NCI-H2171 (cell line): ENCODE data around the gene ZBED6.
A peak's percentile ranks its signal among the peaks of the same experiment; 100 is the strongest.
"Not testable (repeated sequence)": the region's sequence is repeated elsewhere in the genome, so short reads cannot be mapped to it uniquely, and the experiment has no call there.

Source experiments
- DNase-seq: peaks from one replicate; lab custom pipeline; 2025; lab: John Stamatoyannopoulos, UW

ZBED6 gene, protein sequence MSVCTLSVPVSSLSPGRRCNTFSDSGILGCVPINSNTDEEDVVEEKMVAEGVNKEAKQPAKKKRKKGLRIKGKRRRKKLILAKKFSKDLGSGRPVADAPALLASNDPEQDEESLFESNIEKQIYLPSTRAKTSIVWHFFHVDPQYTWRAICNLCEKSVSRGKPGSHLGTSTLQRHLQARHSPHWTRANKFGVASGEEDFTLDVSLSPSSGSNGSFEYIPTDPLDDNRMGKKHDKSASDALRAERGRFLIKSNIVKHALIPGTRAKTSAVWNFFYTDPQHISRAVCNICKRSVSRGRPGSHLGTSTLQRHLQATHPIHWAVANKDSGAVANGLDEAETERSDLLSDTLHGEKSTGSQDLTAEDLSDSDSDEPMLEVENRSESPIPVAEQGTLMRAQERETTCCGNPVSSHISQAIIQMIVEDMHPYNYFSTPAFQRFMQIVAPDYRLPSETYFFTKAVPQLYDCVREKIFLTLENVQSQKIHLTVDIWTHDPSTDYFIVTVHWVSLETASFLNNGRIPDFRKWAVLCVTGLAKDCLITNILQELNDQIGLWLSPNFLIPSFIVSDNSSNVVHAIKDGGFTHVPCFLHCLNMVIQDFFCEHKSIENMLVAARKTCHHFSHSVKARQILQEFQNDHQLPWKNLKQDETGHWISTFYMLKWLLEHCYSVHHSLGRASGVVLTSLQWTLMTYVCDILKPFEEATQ (N-terminal part only)

DNA sequence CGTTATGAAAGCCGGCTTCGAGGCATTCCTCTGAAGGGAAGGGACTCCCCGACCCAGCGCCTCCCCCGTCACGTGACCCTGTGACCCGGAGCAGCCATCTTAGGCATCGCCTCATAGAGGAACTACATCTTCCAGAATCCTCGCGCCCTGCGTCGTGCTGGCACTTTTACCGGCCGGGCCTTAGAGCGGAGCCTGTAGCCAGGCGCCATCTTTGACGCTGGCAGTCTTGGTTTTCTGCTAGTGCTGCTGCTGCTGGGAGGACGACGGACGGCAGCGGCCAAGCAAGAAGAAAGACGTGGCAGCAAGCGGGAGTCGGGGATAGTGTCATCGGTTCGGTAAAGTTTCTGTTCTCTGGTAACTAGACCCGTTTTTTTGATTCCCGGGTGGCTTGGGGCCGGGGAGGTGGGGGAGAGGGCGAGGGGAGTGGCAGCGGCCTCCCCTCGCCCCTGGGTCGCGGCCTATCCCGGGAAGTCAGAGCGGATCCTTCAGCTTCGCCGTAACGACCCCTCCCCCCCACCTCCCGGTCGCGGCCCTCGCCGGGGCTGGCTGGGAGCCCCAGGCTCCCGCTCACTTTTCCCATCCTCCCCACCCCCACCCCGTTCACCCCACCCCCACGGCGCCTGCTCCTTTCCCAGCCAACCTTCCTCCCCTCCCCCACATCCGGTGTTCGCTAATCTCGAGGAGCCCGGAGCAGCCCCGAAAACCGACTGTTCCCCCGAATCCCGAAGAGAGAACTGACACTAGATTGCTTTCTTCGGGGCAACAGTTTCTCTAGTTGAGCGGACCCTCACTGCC is at the start of gene ZBED6, which contains the start of gene ZC3H11A:
ZBED6 (plus strand) TSS at position 183 of the 795 bp plus-strand sequence. CDS start 1,900 bp downstream, outside the sequence.
ZC3H11A (plus strand) TSS at position 183 of the 795 bp plus-strand sequence. CDS start 21,448 bp downstream, outside the sequence.
- DNase-seq: peak; percentile 97

DNA sequence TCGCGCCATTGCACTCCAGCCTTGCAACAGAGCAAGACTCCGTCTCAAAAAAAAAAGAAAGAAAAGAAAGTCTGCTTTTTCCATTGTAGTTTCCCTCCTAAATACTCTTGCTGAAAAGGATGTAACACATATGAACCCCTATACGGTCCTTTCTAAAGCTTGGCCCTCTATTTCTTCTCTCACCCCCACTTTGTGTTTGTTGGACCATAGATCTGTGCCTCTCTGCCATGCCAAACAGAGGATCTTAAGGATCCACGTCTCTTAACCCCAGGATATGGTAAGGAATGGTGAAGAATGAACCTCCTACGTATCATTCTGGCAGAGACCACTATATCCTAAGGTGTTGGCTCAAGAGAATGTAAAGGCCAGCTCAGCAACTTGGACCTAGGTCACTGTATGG is 49.1 kb upstream of the ZBED6 start:
- DNase-seq: no peak

DNA sequence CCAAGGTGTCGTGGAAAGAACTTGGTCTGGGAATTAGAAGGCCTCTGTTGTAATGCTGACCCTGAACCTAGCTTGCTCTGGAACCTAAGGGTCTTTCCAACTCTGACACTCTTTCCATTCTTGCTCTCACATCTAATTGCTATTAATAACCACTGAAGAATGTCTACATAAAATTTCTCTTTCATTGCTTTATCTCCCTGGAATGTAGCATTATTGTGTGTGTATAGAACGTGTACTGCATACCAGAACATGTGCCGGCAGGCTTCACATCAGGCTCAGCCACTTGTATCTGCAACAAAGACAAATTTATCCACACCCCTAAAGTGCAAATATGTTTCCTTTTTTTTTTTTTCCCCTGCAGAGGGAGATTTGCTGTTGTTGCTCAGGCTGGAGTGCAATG is 44.4 kb upstream of the ZBED6 start:
- DNase-seq: no peak

DNA sequence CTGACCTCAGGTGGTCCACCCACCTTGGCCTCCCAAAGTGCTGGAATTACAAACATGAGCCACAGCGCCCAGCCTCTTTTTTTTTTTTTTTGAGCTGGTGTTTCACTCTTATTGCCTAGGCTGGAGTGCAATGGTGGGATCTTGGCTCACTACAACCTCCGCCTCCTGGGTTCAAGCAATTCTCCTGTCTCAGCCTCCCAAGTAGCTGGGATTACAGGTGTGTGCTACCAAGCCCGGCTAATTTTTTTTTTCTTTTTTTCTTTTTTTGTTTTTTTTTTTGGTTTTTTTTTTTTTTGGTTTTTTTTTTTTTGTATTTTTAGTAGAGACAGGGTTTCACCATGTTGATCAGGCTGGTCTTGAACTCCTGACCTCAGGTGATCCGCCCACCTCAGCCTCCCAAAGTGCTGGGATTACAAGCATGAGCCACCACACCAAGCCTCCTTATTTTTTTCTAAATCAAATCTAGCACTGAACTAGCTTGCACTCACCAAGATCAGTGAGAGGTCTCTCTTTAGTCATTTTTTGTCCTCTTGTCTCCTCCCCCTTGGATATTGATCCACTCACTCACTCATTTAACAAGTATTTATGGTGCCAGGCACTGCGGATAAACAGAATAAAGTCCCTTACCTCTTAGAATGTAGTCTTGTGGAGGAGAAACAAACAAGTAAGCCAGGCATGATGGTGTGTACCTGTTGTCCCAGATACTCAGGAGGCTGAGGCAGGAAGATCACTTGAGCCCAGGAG is 43.6 kb upstream of the ZBED6 start:
- DNase-seq: not testable (repeated sequence)

DNA sequence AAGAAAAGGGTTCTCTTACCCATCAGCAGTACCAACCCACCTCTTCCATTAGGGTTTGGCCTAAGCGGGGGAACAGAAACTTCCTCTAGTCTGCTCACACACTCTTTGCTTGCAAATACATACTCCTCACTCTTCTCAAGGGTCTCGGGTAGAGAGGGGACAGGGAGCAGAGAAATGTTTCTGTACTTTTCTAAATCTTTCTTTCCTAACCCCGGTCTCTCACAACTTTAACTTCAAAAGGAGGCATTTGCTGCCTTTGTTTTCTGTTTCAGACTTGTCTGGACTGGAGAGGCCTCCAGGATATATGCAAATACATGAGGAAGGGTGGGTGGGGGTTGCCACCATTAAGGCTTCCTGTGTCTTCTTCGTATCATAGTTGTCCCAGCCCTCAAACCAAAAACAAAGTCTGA is 41.0 kb upstream of the ZBED6 start:
- DNase-seq: no peak

DNA sequence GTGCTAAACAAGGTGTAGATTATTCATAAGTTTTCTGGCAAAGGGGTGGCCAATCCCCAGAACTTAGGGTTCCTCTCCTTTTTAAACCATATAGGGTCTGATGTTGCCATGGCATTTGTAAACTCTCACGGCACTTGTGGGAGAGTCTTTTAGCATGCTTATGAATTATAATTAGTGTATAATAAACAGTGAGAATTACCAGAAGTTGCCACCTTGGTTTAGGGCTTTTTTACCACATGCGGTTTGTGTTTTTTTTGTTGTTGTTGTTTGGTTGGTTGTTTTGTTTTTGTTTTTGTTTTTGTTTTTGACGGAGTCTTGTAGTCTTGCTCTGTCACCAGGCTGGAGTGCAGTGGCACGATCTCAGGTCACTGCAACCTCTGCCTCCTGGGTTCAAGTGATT is 39.4 kb upstream of the ZBED6 start:
- DNase-seq: no peak

DNA sequence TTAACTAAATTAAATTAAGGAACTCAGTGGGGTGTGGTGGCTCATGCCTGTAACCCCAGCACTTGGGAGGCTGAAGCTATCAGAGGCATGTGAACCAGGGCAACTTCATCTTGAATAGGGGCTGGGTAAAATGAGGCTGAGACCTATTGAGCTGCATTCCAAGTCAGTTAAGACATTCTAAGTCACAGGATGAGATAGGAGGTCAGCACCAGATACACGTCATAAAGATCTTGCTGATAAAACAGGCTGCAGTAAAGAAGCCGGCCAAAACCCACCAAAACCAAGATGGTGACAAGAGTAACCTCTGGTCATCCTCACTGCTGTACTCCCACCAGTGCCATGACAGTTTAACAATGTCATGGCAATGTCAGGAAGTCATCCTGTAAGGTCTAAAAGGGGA is 36.7 kb upstream of the ZBED6 start:
- not testable (repeated sequence) for DNase-seq

DNA sequence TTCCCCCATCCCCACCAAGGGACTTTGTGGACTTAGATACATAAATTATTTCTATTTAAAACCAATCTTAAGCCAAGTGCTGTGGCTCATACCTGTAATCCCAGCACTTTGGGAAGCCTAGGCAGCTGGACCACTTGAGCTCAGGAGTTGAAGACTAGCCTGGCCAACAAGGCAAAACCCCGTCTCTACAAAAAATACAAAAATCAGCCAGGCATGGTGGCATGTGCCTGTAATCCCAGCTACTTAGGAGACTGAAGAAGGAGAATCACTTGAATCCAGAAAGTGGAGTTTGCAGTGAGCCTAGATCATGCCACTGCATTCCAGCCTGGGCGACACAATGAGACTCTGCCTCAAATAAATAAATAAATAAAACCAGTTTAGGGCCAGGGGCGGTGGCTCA is 34.9 kb upstream of the ZBED6 start:
- no peak for DNase-seq

DNA sequence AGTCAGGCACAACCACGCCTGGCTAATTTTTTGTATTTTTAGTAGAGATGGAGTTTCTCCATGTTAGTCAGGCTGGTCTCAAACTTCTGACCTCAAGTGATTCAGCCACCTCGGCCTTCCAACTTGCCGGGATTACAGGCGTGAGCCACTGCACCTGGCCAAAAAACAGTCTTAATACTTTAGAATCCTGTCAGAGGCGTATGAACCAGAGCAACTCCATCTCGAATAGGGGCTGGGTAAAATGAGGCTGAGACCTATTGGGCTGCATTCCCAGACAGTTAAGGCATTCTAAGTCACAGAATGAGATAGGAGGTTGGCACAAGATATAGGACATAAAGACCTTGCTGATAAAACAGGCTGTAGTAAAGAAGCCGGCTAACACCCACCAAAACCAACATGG is 33.5 kb upstream of the ZBED6 start:
- not testable (repeated sequence) for DNase-seq

DNA sequence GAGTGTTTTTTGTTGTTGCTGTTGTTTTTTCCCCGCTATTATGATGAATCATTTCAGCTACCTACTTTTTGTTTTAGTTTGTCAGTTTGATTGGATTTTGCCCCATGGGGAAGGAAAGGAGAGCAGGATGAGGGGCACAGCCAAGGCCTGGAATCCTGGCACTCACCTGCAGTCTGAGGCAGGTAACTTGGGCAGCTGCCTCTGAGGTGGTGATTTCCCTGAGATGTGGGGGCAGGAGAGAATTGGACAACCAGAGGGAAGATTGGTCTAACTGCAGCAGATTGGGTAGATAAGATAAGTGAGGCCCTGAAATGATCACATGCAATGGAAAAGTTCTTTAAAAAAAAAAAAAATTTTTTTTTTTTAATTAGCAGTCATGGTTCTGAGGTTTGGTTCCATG is 31.9 kb upstream of the ZBED6 start:
- DNase-seq: no peak

DNA sequence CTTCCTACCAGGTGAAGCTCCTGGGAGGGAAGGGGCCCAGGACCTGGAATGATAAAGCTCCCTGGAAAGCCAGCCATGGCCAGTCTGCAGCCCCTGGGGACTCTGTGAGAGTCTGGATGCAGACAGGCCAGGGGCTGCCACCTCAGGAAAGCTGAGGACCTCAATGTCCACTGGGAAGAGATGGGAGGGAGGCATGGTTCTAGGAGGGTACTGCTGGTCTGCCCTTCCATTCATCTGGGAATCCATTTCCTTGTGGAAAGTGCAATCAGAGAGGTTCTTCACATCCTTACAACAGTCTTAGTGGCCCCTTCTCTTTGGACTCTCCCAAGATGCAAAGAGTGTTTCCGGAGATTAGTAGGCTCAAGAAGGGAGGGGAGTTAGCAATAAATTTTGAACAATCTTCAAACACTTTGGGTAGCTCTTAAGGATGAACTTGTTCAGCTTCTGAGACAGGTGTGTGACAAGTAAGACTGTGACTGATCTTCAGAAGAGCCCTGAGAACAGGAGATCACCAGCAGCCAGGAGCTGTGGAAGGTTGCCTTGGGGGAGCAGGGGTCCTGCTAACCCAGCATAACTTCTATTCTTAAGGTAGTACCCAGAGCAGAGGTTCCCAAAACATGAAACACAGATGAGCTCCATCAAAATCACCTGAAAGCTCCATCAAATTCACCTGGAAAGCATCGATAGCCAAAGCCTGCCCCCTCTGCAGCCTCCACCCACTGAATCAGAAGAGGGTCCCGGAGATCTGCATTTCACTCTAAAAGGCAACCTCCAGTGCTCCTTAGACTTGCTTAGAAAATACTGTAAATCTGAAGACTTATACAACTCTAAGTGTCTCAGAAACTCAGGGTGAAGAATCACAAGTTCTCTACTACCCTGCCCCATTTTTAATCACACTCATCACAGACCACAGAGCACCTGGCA is 31.1 kb upstream of the ZBED6 start:
- no peak for DNase-seq

DNA sequence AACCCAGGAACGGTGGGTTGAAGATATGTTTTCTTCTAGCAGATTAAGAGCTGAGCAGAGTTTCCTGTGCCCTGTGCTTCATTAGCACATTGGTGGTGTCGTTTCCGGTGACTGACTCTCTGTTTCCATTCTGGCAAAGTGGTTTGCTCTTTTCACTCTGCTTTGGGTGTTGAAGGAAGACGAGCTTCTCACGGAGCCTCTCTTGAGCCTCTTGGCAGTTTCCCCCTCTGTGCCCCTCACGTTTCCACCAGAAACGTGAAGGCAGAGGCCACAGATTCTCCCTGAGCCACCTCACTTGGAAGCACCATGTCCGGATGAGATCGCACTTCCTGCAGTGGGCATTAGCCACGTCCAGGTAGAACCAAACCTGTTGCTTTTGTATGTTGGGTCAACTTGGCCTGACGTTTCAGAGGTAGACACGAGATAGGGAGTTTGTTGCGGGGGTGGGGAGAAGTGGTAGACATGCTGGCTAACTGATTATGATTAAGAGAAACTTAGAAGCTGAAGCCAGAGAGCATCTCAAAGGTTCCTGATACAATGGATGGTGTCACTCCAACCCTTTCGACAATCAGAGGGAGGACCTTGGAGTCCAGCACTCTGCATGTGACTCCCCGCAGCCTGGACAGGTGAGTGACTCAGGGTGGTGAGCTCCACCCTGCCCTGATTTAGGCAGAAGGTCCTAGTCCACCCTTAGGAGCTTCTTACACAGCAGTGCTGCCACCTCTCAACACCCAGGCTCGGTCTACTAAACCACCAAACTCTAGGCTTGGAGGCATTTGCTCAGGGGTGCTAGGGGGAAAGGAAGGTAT is 30.2 kb upstream of the ZBED6 start, which contains the start of gene LAX1:
LAX1 (plus strand) TSS at position 155 of the 809 bp plus-strand sequence; CDS start at position 538, 383 bp downstream.
- DNase-seq: no peak

DNA sequence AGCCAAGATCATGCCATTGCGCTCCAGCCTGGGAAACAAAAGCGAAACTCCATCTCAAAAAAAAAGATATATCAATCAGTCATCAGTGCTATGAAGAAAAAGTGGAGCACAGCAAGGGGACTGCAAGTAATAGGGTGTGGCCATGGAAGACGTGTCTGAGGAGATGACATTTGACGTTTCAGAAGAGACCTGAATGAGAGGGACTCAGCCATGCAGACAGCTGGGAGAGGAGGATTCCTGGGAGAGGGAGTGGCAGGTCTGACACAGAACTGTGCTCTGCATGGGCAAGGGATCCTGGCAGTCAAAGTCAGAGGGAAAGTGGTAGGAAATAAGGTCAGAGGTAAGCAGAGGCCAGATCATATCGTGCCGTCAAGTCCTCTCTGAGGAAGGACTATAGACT is 27.2 kb upstream of the ZBED6 start:
- no peak for DNase-seq

DNA sequence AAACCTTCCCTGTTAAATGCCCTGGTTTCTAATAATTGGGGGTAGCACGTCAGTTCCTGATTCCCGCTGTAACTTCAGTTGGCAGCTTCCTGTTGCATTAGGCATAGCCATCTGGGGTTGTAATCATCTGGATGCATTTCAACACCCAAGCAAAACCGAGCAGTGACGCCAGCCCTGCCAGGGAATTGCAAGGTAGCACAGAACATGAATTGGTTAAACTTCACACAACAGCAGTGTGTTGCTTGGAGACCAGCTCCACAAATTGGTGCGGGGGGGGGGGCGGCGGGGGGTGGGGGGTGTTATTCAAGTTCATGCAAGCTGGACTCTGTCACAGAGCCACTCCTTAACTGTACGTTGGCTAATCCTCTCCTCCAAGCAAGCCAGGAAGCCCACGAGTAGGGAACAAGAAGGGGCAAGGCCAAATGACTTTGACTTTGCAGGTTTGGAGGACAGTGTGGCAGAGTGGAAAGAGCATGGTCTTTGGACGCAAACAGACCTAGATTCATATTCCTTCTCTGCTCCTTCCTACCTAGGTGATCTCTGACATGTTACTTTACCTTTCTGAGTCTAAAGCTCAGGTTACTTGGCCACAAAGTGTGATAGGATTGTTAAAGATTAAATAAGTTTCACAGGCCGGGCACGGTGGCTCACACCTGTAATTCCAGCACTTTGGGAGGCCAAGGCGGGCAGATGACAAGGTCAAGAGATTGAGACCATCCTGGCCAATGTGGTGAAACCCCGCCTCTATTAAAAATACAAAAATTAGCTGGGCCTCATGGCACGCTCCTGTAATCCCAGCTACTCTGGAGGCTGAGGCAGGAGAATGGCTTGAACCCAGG is 25.7 kb upstream of the ZBED6 start:
- DNase-seq: peak; percentile 72

DNA sequence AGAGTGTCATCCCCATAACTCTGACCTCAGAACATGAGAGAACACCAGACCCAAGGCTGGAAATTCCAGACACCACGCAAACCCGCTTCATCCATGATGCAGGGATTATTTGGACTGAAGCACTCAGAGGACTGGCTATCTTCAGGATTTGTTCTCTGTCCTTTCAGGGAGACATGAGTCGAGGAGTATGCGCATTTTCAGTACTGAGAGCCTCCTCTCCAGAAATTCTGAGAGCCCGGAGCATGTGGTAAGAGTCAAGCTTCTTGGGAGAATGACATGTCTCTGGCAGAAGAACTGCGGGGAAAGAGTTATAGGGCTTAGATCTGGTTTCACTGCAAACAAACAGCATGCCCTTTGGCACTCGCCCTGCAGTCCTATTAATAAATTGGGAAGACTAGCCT is 23.5 kb upstream of the ZBED6 start:
- no peak for DNase-seq

DNA sequence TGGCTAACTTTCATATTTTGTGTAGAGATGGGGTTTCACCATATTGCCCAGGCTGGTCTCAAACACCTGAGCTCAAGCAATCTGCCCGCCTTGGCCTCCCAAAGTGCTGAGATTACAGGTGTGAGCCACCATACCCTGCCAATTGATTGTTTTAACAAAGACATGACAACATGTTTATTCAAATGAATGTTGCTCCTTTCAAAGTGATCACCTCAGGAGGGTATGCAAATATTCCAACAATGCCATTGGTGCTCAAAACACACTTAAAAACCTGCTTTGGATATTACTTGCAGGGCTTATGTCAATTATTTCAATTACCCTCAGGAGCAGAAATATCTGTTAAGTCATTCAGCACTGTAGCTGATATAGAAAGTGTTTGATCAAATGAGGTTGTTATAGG is 22.6 kb upstream of the ZBED6 start:
- DNase-seq: no peak

DNA sequence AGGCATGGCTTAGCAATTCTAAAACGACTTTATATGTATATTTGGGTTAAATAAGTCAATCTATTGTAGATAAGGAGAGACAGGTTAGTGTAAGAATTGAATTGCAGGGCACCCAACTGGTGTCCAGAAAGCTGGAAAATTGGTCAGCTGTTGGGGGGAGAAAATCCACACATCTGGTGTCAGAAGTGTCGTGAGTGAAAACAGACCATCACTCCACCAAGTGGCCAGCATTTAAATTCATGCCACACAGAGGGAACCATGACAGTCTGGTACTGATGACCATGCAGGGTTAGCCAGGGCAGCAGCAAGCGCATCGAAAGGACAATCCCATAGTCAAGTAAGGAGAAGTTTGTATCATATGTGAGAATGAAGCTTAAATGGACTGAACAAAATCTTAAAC is 18.8 kb upstream of the ZBED6 start:
- no peak for DNase-seq

DNA sequence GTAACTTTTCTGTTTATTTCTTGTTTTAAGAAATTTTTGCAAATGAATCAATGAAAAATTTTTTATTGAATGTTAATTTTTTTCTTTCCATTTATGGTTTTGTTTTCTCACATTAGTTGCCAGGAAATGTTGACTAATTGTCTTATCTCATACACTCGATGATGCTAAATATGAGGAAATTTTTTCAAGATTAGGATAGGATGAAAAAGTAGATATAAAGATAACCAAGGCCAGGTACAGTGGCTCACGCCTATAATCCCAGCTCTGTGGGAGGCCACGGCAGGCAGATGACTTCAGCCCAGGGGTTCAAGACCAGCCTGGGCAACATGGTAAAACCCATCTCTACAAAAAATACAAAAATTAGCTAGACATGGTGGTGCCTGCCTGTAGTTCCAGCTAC is 17.8 kb upstream of the ZBED6 start:
- no peak for DNase-seq

DNA sequence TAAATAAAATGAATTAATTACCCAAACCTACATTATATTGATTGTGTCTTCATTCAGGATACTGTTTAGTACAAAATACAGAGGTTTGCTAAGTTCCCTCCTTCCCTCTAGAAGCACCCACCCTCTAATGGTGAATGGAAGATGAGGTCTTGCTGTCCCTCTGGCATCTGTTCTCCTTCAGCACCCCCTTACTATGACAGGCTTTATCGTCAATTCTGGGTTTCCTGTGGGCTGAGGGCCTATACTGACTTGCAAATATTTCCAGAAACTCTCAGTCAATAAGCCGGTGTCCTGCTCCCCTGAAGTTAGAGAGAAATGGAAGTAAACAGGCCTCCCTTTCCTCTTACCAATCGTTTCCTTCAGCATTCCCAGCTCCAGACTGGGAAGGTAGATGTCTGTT is 17.3 kb upstream of the ZBED6 start:
- DNase-seq: no peak
